K562 (cell line): Measurements from ENCODE around the gene P2RY8. TPM values are rescaled to one million over a fixed set of nuclear protein-coding genes. Genes with fewer than 3 reads are reported as not detected.

Experiments
- ATAC-seq: fragments of 200-7000 bp; cut with Tn5 transposase; 3 replicates; pipeline ENCODE4 v1.9.1; 2020; ENCODE audit warnings: moderate library complexity
- BruUV-seq: library from RNA; stranded (reverse); fragments of 400-500 nt; replicated peaks from 2 replicates; lab custom pipeline; 2021; lab: Mats Ljungman, UMichigan
- CTCF ChIA-PET: fragments of 300-600 bp; formaldehyde crosslinking; extraction: SDS; loops from one replicate; lab custom pipeline; 2021; ENCODE audit warnings: low intra/inter-chr PET ratio; lab: Yijun Ruan, JAX
- POLR2A ChIA-PET: fragments of 300-600, 350-650 bp; sonication (Branson Sonifier 250); formaldehyde crosslinking; extraction: SDS; loops from one replicate; lab custom pipeline; 2021; ENCODE audit warnings: antibody characterized with exemption, inconsistent platforms; lab: Yijun Ruan, JAX
- DNase-seq, 4 experiments: peaks; one replicate each; pipeline versions ENCODE4 v3.0.0 to v3.0.0-alpha.2; 2011 to 2018; ENCODE audit warnings: low spot score in 3 of 4, mixed read lengths in 3 of 4; ENCODE audit errors: extremely low read depth in 1 of 4
- FAIRE-seq: peaks from 2 replicates; lab custom pipeline; 2011; peaks lifted over from hg19 to GRCh38; lab: Jason Lieb, UNC
- H2AFZ ChIP-seq: 2 replicates; pipeline ENCODE4 v1.6.0; 2011; ENCODE audit warnings: low read depth, low read length, control low read depth, inconsistent platforms
- H3K27ac ChIP-seq: fragments of 200-600 bp; 3 replicates; pipeline ENCODE4 v1.8.0; 2011; ENCODE audit warnings: low read depth, mild to moderate bottlenecking, control low read depth, inconsistent platforms, low read length, moderate library complexity, mixed read lengths; ENCODE audit errors: extremely low read depth
- H3K27me3 ChIP-seq, 2 experiments: fragments of 300-600 bp in 1 of 2; 2 replicates in 1 of 2; 3 replicates in 1 of 2; pipeline versions ENCODE4 v1.6.0 to v1.8.0; 2011; ENCODE audit warnings: inconsistent platforms in 2 of 2, low read length in 2 of 2, mild to moderate bottlenecking in 1 of 2, mixed read lengths in 1 of 2, moderate library complexity in 1 of 2; ENCODE audit not compliant: control insufficient read depth in 2 of 2, insufficient read depth in 2 of 2
- H3K36me3 ChIP-seq: fragments of 300-600 bp; 3 replicates; pipeline ENCODE4 v1.8.0; 2011; ENCODE audit warnings: mild to moderate bottlenecking, low read length, inconsistent platforms; ENCODE audit not compliant: control insufficient read depth, insufficient read depth
- H3K4me1 ChIP-seq, 2 experiments: fragments of 200-600 bp in 1 of 2; replicated peaks in 1 of 2; 2 replicates in 1 of 2; 3 replicates in 1 of 2; pipeline versions ENCODE4 v1.5.1 to v1.8.0; 2011; ENCODE audit warnings: inconsistent platforms in 2 of 2, low read length in 2 of 2, mild to moderate bottlenecking in 1 of 2, mixed read lengths in 1 of 2, moderate library complexity in 1 of 2; ENCODE audit not compliant: control insufficient read depth in 2 of 2, insufficient read depth in 2 of 2
- H3K4me2 ChIP-seq: 2 replicates; pipeline ENCODE4 v1.6.1; 2011; ENCODE audit warnings: low read length, control low read depth, inconsistent platforms, mixed read lengths; ENCODE audit not compliant: insufficient read depth
- H3K4me3 ChIP-seq: fragments of 200-600 bp; sonication (generic), shearing (Covaris generic); 2 replicates; pipeline ENCODE4 v1.5.1; 2016; ENCODE audit warnings: control low read depth, inconsistent platforms
- H3K79me2 ChIP-seq: fragments of 200-600 bp; 3 replicates; pipeline ENCODE4 v1.8.0; 2011; ENCODE audit warnings: low read length, inconsistent platforms; ENCODE audit not compliant: control insufficient read depth, insufficient read depth
- H3K9ac ChIP-seq, 2 experiments: 2 replicates each; pipeline versions ENCODE4 v1.6.0 to v1.6.1; 2011; ENCODE audit warnings: low read depth in 2 of 2, low read length in 2 of 2, control low read depth in 1 of 2, inconsistent platforms in 1 of 2, mild to moderate bottlenecking in 1 of 2, mixed read lengths in 1 of 2; ENCODE audit not compliant: insufficient read depth in 1 of 2
- H3K9me1 ChIP-seq: one replicate; pipeline ENCODE4 v1.6.0; 2011; ENCODE audit warnings: inconsistent platforms, mild to moderate bottlenecking, low read length, moderate library complexity; ENCODE audit not compliant: control insufficient read depth, insufficient read depth
- H3K9me3 ChIP-seq: replicated peaks from 2 replicates; pipeline ENCODE4 v1.5.1; 2011; ENCODE audit warnings: low read depth, low read length, inconsistent platforms; ENCODE audit not compliant: control insufficient read depth, insufficient read depth
- H4K20me1 ChIP-seq: replicated peaks from 2 replicates; pipeline ENCODE4 v1.6.1; 2011; ENCODE audit warnings: low read length, inconsistent platforms, mixed read lengths; ENCODE audit not compliant: control insufficient read depth, insufficient read depth
- CHCHD3 ChIP-seq: fragments of 250-450 bp; sonication (Bioruptor Pico); IDR thresholded peaks from 2 replicates; pipeline ENCODE4 v2.1.2; 2022; ENCODE audit warnings: mild to moderate bottlenecking
- CTCF ChIP-seq, 3 experiments: IDR thresholded peaks in 2 of 3; conservative IDR thresholded peaks in 1 of 3; 2 replicates each; pipeline ENCODE4 v1.5.1; 2011 to 2012; ENCODE audit warnings: low read length in 3 of 3, mild to moderate bottlenecking in 3 of 3, control low read depth in 2 of 3, improper control_type of control experiment in 1 of 3, inconsistent platforms in 1 of 3, low read depth in 1 of 3, mixed read lengths in 1 of 3, moderate library complexity in 1 of 3; ENCODE audit not compliant: insufficient read depth in 2 of 3
- ESRRA ChIP-seq: fragments of 450-650 bp; IDR thresholded peaks from 2 replicates; pipeline ENCODE4 v1.6.1; 2014; ENCODE audit warnings: low read depth, mild to moderate bottlenecking, moderate library complexity, borderline replicate concordance
- KAT8 ChIP-seq: fragments of 450-650 bp; IDR thresholded peaks from 2 replicates; pipeline ENCODE4 v1.6.1; 2016; ENCODE audit warnings: low read depth, mild to moderate bottlenecking
- KHSRP ChIP-seq: fragments of 450-650 bp; IDR thresholded peaks from 2 replicates; pipeline ENCODE4 v1.6.1; 2017
- RBBP5 ChIP-seq: fragments of 200-600 bp; sonication (generic); IDR thresholded peaks from 2 replicates; pipeline ENCODE4 v1.6.1; 2012; ENCODE audit warnings: borderline replicate concordance, mild to moderate bottlenecking, low read length, control low read depth, inconsistent platforms; ENCODE audit not compliant: insufficient read depth, poor library complexity, severe bottlenecking
- SIX5 ChIP-seq, 2 experiments: IDR thresholded peaks; 2 replicates each; pipeline ENCODE4 v1.6.1; 2011; ENCODE audit warnings: low read length in 2 of 2, borderline replicate concordance in 1 of 2, low read depth in 1 of 2, mild to moderate bottlenecking in 1 of 2, moderate library complexity in 1 of 2; ENCODE audit not compliant: insufficient read depth in 1 of 2
- ZNF224 ChIP-seq: sonication (generic); formaldehyde crosslinking; IDR thresholded peaks from 2 replicates; pipeline ENCODE4 v1.8.0; 2022; ENCODE audit warnings: mild to moderate bottlenecking, missing genetic modification reagents
- ZNF507 ChIP-seq: conservative IDR thresholded peaks from 2 replicates; pipeline ENCODE4 v1.6.1; 2017; ENCODE audit warnings: missing genetic modification characterization, missing compliant biosample characterization
- ZNF77 ChIP-seq: fragments of 250-450 bp; sonication (Bioruptor Pico); IDR thresholded peaks from 2 replicates; pipeline ENCODE4 v1.5.0; 2020
- WGBS: fragments of 100-300 bp; shearing (Covaris generic); methylation state at CpG from one replicate; pipeline ENCODE4 v1.1.6; 2016; ENCODE audit warnings: low coverage, mixed read lengths; ENCODE audit not compliant: insufficient coverage; ENCODE audit errors: missing lambda C conversion rate; 5-methylcytosine and 5-hydroxymethylcytosine counted together
- in situ Hi-C: fragments of 300-500 bp; cut with MboI; formaldehyde crosslinking; loops from 4 replicates; pipeline ENCODE4 v1.15.0; 2018; ENCODE audit warnings: inconsistent platforms, mixed read lengths
- intact Hi-C: fragments of 100-400 bp; cut with micrococcal nuclease; formaldehyde crosslinking; loops from 2 replicates; pipeline ENCODE4 v1.14.2; 2022
- polyA plus RNA-seq, 8 experiments: library from polyadenylated mRNA; depleted of rRNA in 4 of 8; stranded (reverse) in 5 of 8; unstranded in 3 of 8; fragments of >200 nt; fragmentation: Nextera tagmentation in 2 of 8; fragmentation: Illumina TruSeq in 1 of 8; extraction: Ambion mirVana in 2 of 8; extraction: Trizol in 1 of 8; gene quantifications; 2 replicates each; pipeline versions ENCODE4 v1.2.1 to v1.2.3, GENCODE V29; 2011 to 2014; ENCODE audit warnings: inconsistent platforms in 1 of 8, missing spikeins in 1 of 8
- total RNA-seq, 7 experiments: library from RNA; depleted of rRNA in 6 of 7; stranded (reverse); fragments of >200 nt in 6 of 7; fragmentation: Illumina TruSeq in 2 of 7; extraction: Trizol in 2 of 7; gene quantifications; 2 replicates each; pipeline versions ENCODE4 v1.2.1 to v1.2.3, GENCODE V29; 2011 to 2021; ENCODE audit warnings: low replicate concordance in 1 of 7

The P2RY8 gene
- total and polyA plus RNA-seq, 9 of the 15 experiments (the other 6 are each of a cell fraction or from before 2014, with no cell fraction given), result 0.04 to 0.69 (median 0.08) TPM; not detected in 3

- TF ChIP-seq CTCF (IDR thresholded peaks at IDR 0.05 in 2 of 3, conservative IDR thresholded peaks at IDR 0.05 in 1 of 3; ENCODE audit: insufficient read depth in 2 of 3, low read depth in 1 of 3, low read length in 3 of 3), result peak in 2 of 3 experiments; percentile 50 to 57; a peak in 4 of 6 replicates
- TF ChIP-seq, all 486 proteins: peak for 5
Observed at GRCh38 chrX:1468250-1468772, 68.7 kb downstream of the P2RY8 start (continued).

- no peaks in the 10 kb centered on the region for H3K36me3 ChIP-seq
- BruUV-seq, result no TSS peak
- no peaks in the 10 kb centered on the region for H3K9me3 ChIP-seq
- intact Hi-C loops (no loop called here), in situ Hi-C loops (loop anchor here (10.0 to 25.0 kb wide), 2 partner anchors 108 to 1145 kb away; no protein-coding TSS in a partner anchor)
- H2AFZ ChIP-seq, result no peak overlapping the region
- no peak overlapping the region for H3K4me3 ChIP-seq
- H3K27me3 ChIP-seq, result peaks cover 0 to 8% of the 10 kb centered on the region in 2 experiments; a peak in 2 of 5 replicates
- H3K9me1 ChIP-seq, result no peaks in the 10 kb centered on the region
- no peak overlapping the region for H3K4me2 ChIP-seq
- DNase-seq (no peak), FAIRE-seq (no peak), ATAC-seq (no peak)
- ChIA-PET POLR2A (no interaction called here), CTCF (no interaction called here)
- H3K4me1 ChIP-seq, result no peaks in the 10 kb centered on the region; a peak in 3 of 5 replicates
- H4K20me1 ChIP-seq, result no peaks in the 10 kb centered on the region
- TF ChIP-seq ZNF507 (no peak), ZNF77 (CRISPR knock-in tag) (no peak), RBBP5 (no peak), CHCHD3 (CRISPR knock-in tag) (no peak), ZNF224 (CRISPR knock-in tag) (no peak), KHSRP (no peak), ESRRA (no peak), SIX5 (IDR thresholded peaks at IDR 0.05; ENCODE audit: borderline replicate concordance in 1 of 2, insufficient read depth in 1 of 2, low read depth in 1 of 2, low read length in 2 of 2) (no peak), KAT8 (no peak)
- H3K79me2 ChIP-seq, result no peaks in the 10 kb centered on the region
- no peak overlapping the region for H3K9ac ChIP-seq
- H3K27ac ChIP-seq, result no peak overlapping the region
- 10% methylated on average over 19 of the region's 20 CpGs for WGBS
Observed at GRCh38 chrX:1466971-1467561, 69.9 kb downstream of the P2RY8 start.
